Dermis microvascular lymphatic vessel endothelial cell (primary cell): ENCODE data around the gene STOML1. TPM values are rescaled to one million over a fixed set of nuclear protein-coding genes. Genes with fewer than 3 reads are reported as not detected.
"Not testable (repeated sequence)": the region's sequence is repeated elsewhere in the genome, so short reads cannot be mapped to it uniquely, and the experiment has no call there.

Experiments
- DNase-seq, 2 donors: peaks; one replicate each; pipeline versions ENCODE4 v3.0.0 to v3.0.0-alpha.2; 2010; ENCODE audit warnings: low read depth in 2 of 2
- total RNA-seq: library from RNA; depleted of rRNA; stranded (reverse); fragments of >200 nt; gene quantifications from 2 replicates; pipeline ENCODE4 v1.2.1, GENCODE V29; 2014

Gene STOML1
- total RNA-seq, 1 donor from 2014 or later: 8.6 TPM

DNA sequence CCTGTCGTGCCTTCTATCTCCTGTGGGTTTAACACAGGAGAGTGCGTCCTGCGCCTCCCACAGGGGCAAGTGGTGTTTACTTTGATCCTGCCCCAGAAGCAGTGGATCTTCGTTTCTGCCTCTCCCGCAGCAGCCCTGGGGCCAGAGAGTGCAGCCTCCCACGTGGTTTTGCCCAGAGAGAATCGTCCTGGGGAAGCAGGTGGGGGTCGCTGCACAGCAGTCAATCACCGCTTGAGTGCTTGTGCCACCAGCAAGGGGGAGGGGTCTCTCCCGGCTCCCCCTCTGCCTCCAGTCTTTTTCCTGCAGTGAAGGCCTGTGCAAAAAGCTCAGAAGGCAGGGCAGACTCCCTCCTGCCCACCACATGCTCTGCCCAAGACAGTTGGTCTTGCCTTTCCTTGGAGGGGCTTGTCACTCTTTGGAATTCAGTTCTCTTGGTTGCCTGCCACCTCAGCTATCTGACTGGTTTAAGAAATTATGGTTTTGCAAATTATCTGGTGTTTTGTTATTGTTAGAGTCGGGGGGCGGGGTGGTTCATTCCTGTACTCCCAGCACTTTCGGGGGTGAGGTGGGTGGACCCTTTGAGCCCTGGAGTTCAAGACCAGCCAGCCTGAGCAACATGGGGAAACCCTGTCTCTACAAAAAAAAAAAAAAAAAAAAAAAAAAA is 26.9 kb downstream of the STOML1 start:
- no peak for DNase-seq

DNA sequence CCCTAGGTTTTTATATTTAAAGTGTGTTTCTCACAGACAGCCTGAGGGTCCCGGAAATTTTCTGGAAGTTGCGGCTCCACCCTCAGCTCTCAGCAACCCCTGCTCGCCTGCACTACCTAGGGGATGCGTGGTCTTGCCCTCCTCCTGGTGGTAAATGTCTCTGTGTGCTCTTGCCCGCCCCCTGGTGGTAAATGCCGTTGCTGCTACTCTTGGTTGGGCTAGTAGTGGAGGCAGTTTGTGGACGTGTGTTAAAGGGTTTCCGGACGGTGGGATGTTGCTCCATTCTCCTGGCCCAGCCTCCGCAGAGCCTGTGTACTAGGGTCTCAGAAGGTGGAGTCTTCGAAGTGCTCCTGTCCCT is 27.4 kb downstream of the STOML1 start:
- peak; percentile 45 to 79 for DNase-seq

DNA sequence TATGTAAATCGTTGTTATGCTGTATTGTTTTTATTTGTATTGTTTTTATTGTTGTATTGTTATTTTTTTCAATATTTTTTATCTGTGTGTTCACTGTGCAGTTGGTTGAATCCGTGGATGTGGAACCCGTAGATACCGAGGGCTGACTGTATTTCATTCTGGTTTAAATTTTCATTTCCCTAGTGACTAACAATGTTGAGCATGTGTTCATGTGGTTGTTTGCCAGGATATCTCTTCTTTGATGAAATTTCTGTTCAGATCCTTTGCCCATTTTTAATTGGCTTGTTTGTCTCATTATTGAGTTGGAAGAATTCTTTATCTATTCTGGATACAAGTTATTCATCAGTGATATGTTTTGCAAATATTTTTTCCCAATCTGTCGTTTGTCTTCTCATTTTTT is 29.7 kb downstream of the STOML1 start:
- no peak for DNase-seq

DNA sequence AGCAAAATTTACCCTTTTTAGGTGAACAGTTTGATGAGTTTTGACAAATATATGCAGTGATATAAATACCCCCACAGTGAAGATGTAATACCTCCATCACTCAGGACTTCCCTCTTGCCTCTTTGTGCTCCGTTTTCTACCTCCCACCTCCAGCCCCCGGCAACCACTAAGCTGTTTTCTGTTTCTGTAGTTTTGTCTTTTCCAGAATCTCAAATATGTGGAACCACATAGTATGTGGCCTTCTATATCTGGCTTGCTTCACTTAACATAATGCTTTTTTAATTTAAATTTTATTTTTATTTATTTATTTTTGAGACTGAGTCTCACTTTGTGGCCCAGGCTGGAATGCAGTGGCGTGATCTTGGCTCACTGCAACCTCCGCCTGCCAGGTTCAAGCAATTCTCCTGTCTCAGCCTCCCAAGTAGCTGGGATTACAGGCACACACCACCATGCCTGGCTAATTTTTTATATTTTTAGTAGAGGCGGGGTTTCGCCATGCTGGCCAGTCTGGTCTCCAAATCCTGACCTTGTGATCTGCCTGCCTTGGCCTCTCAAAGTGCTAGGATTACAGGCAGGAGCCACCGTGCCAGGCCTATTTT is 31.5 kb downstream of the STOML1 start:
- not testable (repeated sequence) for DNase-seq

DNA sequence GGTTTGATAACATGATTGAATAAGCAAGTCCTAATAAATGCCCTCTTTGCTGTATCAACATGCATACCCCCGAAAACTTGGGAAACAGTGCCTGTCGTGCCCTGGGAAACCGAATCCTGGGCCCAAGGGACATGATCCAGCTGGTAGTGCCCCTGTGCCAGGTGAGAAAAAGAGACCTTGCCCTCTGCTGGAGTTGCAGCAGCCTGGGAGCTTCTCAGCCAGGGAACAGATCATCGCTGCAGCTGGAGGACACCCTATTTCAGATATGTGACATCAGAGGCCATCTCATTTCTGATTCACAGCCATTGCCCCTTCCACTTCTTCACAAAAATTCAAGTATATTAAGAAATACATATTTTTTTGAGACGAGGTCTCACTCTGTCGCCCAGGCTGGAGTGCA is 32.3 kb downstream of the STOML1 start:
- no peak for DNase-seq

DNA sequence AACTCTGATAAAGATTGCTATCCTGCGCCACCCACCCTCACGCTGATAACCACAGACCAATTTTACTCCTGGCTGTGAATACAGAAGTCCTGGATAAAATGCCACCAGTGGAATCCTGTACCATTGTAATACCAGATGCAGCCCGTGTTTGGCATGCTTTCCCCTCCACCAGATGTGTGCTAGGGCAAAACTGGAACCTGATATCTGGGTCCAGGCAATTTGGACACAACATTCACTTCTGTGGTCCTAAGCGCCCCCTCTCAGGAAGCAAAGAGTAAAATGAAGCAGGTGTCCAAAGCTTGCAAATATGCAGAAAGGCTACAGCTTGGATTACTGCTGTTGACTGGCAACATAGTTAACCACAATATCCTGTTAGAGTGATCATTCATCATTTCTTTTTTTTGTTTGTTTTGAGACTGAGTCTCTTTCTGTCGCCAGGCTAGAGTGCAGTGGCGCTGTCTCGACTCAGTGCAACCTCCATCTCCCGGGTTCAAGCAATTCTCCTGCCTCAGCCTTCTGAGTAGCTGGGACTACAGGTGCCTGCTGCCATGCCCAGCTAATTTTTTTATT is 33.0 kb downstream of the STOML1 start:
- no peak for DNase-seq

DNA sequence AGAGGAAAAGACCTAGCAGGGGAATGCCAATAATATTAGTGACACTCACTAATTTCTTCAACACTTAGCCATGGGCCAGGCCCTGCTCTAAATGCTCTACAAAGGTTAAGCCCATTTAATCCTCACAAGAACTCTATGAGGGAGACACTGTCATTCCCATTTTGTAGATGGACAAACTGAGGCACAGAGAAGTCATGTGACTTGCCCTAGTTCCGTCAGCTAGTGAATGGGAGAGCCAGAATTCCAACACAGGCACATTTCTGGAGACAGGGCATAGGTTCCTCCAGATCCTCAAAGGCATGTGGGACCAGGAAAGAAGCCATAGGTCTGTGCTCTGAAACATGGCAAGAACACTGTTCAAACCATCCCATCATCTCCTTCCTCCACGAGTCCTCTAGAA is 34.3 kb downstream of the STOML1 start:
- DNase-seq: no peak

DNA sequence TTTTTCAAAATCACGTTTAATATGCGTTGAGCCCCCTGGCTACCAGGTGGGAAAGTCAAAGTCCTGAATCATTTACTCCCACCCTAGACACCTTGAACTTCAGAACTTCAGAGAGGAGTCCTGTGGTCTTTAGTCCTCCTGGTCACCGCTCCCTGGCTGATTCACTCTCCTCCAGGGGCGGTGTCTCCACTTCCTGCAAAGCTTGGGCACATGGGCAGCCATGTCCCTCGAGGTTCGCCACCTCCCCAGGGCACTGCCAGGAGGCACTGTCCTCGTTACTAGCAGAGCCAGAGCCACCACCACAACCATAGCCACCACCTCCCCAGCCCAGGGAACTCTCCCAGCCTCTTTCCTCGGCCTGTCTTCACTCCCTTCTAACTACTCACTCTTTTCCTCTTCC is 34.8 kb downstream of the STOML1 start:
- DNase-seq: no peak

DNA sequence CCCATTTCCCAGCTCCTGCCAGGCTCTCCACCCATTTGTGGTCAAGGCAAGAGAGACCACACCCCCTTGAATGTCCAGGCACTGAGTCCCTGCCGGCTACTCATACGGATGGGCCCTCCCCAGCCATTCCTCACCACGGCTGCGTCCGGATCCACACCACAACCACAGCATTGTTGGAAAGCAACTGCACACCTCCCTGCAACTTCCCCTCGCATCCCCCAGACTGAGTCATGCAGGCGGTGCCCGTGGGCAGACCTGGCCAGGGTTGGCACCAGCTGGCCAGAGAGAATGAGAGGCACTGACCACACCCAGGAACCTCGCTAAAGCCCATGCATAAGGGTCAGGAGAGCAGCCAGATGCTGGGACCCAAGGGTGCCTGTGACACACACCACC is 35.4 kb downstream of the STOML1 start:
- peak; percentile 32 to 87 for DNase-seq

DNA sequence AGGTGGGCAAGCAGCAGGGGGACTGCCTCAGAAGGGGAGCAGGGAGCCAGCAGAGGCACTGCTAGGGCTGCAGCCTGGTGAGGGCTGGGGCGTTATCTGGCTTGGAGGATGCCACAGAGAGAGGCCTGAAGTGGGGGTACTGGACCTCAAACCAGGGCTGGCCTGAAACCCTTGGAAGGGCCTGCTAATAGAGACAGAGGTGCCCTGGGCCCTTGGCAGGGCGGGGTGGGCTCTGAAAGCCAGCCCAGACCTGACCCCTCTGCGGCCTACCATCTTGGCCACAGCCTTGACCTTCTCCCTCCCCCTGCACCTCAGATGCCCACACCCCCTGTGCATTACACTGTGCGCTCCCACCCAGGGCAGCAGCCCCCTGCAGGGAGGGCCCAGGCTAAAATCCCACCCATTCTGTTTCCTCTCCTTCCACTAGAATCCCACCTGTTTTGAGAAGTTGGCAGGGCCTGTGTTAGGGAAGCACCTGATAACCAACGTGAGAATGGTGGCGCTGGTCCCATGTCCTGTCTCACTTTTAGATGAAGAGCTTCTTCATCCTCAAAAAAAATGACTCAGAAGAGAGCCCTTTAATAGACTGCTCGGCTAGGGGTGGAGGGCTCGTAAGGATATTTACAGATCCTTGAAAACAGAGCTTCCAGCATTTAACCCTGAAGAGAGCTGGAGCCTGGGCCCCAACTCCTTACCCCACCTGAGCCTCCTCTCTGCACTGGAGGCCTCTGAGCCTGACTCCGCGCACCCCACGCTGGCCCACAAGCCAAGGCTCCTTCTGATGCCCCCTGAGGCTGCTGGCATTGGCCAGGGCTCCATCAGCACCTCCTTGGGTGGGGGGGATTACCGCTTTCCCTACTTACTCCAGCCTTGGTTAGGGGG is 36.0 kb downstream of the STOML1 start:
- DNase-seq: no peak

DNA sequence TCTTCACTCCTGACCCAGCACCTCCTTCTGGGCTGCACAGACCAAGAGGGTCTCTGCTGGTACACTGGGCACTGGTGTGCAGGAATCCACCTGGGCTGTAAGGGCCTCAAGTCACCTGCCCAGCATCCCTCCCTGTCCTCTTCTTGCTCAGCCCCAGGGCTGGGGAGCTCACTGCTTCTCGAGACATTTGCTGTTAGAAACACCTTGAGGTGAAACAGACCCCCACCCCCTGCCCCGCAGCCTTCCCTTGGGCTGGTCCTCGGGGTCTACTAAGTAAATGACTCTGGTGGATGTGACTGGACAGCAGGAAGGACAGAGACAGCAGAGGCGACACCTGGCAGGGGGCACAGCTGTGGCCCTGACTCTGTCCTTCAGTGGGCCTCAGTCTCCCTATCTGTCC is 36.8 kb downstream of the STOML1 start:
- DNase-seq: no peak

DNA sequence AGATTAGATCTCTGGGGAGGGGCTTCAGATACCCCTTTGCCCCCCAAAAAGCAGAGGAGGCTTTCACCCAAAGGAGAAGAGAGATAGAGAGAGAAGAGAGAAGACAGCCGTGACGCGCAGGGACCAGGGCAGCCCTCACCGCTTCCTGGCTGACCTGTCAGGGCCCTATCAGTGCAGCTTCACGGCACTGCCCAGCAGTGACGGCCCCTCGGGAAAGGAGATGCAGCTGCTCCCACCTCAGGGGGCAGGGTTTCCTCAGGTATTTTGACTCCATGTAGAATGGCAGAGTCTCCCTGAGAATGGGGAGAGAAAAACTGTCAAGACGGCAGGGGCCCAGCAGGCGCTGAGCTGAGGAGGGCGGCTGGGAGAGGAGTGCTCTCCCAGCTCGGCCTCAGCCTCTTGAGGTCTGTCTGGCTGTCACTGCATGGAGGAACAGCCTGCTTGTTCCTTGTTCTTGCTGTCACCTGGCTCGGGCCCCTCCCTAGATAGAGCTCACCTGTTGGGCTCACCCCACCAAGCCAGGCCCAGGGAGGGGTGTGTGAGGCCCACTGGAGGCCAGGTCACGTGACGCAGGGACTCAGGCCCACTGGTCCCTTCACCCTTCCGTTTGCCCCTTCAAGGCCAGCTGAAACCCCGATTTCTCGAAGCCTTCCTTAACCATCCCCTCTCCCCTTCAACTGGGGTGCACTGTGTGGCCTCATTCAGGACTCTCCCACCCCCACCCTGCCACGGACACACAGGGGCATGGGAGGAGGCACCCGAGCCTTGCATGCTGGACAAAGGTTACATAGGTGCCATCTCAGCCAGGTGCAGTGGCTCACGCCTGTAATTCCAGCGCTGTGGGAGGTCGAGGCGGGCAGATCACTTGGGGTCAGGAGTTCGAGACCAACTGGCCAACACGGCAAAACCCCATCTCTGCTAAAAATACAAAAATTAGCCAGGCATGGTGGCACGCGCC is 37.6 kb downstream of the STOML1 start:
- no peak for DNase-seq

DNA sequence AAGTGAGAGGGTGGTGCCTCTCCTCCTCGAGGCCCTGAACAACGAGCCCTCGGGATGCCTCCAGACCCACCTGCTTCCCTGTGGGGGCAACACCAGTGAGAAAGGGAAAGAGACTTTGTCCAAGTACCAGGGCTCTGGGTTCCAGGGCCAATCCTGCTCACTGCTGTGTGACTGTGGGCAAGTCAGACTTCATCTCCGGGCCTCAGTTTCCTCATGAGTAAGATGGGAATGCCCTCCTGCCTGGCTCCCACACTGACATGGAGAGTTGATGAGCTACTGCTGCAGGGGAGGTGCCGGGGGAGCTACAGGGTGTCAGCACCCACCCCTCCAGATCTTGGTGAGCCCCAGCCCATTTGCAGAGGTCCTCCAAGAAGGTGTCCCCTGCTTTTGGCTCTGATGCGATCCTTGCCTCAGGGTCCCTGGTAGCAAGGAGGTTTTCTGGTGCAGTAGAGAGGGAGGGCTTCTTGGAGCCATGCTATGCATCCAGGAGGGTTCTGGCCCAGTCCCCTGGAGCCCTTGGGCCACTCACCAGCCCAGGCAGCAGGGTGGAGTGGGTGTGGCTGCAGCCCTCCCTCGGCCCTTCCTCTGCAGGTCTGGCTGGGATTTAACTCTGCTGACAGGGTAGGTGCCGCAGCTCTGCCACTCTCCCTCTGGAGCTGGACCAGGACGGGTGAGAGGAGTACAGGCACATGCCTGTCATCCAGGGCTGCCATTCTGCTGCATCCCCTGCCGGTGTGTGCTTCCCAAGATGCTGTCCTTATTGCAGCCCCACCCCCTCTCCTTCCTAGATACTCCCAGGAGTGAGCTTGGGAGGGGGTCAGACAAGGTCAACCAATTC is 39.0 kb downstream of the STOML1 start:
- no peak for DNase-seq

DNA sequence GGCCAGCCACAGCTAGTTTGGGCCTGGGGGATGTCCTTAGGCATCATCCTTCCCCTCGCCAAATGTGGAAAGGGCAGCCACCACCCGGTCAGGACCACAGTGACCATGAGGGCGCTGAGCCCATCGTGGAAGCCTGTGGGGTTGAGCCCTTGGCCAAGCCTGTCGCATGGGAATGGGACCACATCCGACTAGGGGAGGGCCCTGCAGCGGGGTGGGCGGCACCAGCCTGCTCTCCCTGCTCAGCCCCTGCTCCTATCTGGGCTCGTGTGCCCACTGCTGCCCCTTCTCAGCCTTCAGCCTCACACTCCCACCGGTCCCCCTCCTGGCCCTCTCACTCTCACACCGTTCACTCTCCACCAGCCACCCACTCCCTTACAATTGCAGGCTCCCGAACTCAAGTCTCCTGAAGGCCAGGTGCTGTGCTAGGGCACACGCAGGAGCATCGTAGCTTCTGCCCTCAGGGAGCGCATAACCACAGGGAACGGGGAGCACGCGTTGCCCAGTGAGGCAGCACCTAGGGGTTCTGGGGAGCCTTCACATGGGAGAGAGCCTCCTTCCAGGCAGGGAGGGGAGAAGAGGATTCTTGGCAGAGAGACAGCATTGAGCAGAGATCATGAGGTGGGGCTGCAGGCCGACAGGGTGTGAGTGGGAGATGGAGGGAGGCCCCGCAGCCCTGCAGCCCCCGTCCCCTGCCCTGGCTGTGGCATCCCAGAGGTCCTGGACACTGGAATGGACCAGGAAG is 39.8 kb downstream of the STOML1 start:
- DNase-seq: no peak

DNA sequence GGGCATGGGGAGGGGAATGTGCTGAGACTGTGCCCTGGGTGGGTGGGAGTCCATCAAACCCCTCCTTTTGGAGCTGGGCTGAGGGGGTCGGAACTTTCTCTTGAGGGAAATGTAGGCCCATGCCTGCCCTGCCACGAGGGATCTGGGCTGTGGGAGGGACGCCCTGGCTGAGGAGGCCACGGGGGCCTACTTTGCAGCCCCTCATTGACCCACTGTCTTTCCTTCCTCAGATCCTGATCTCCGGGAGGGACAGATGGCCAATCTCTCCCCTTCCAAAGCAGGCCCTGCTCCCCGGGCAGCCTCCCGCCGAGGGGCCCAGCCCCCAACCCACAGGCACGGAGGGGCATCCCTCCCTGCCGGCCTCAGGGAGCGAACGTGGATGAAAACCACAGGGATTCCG is 40.5 kb downstream of the STOML1 start:
- DNase-seq: no peak

DNA sequence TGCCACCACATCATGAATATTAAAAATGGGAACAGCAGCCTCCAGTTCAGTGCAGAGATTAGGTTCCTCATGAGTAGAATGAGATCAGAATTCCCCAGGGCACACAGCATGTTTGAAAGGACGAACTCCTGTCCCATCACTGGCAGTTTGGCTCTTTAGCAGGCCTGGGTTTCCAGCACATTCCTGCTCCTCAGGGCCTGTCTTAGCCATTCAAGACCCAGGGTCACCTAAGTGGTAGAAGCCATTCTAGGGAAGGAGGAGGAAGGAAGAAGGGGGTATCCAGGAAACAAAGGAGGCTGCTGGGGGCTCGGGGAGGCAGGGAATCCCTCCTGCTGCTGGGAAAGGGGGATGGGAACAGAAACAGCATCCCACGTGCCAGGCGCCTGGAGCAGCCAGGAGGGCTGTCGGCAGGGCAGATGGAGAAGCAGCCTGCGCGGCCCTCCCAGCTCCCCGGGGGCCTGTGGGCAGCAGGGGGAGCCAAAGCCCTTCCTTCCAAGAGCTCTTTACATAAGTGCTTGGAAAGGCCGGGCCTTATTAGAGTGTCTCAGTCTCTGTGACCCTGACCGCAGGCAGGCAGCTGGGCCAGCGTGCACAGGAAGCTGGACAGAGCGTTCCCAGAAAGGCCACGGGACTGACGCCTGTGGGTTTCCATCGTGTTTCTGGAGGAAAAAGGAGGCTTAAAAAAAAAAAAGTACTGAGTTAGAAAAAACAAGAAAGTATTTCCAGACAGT is 41.1 kb downstream of the STOML1 start:
- peak; percentile 69 to 97 for DNase-seq

DNA sequence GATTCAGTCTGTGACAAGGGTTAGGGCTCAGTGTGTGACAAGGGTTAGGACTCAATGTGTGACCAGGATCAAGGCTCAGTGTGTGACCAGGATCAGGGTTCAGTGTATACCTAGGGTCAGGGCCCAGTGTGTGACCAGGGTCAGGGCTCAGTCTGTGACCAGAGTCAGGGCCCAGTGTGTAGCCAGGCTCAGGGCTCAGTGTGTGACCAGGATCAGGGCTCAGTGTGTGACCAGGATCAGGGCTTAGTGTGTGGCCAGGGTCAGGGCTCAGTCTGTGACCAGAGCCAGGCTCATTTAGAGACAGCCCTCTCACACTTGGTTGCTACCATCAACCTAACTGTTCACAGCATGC is 41.6 kb downstream of the STOML1 start:
- DNase-seq: no peak

DNA sequence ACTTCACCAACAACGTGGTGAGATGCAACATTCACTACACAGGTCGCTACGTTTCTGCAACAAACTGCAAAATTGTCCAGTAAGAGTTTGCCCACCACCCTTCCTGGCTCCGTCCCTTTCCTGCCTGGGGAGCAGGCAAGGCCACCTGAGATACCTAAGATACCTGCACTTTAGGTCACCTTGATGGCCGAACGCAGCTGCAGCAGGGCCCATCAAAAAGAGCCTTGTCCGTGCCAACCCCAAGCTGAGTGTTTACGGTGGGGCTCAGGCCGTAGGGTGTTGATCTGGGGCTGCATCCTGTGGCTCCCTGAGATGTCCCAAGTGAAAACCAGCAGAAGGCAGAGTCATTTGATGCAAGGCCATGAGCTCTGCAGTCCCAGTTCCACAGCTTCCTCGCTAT is 42.6 kb downstream of the STOML1 start:
- no peak for DNase-seq

DNA sequence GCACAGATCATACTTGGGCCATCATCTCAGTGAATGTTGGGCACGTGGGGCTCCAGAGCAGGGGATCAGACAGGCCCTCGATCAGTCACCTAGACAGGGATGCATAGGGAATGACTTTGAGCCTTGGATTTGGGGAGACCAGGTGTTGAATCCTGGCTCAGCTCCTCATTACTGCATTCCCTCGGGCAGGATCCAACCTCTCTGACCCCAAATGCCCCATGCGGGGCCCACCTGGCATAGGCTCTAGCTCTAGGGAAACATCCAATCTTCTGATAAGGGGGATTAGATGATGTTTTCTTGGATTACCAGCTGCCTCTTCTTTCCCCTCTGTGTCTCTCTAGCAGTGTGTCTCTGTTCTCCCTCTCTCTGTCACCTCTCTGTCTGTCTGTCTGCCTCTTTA is 43.1 kb downstream of the STOML1 start:
- no peak for DNase-seq
